Measurements from ENCODE around the gene PLEKHA4.

DNA sequence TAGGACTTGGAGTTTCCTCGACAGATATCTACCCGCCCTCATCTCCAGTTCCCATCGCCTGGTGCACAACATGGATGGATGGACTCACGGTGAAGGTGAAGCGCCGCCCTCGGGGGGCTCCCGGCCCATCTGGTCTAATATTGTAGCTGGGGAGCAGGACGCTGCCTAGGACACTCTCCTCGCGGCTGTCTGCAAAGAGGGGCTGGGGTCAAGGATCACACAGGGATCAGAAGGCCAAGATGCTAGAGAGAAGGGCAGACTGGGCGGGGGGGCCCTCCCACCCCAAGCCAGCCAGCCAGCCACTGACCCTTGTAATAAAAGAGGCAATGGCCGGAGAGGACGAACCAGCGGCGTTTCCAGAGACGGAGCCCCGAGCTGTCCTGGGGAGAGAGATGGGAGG lies 7.1 kb downstream of the PLEKHA4 start:
- TF ChIP-seq TOE1 (IDR thresholded peaks at IDR 0.05; ENCODE audit: borderline replicate concordance) (no peak), TOE1 (CRISPR knock-in tag; IDR thresholded peaks at IDR 0.05; ENCODE audit: borderline replicate concordance, low read depth) (no peak), MTA1 (IDR thresholded peaks at IDR 0.05; ENCODE audit: borderline replicate concordance) (no peak), POLR2AphosphoS5 (IDR thresholded peaks at IDR 0.05; ENCODE audit: control insufficient read depth, insufficient read depth, low read depth, low read length) (no peak), SETDB1 (IDR thresholded peaks at IDR 0.05; ENCODE audit: low read length) (no peak), ZNF766 (CRISPR knock-in tag; conservative IDR thresholded peaks at IDR 0.05) (no peak), MNT (conservative IDR thresholded peaks at IDR 0.05) (no peak), CHD4 (IDR thresholded peaks at IDR 0.05; ENCODE audit: insufficient read depth, insufficient replicate concordance, low read depth, low read length, poor library complexity, severe bottlenecking) (no peak)
- TF ChIP-seq, protein P1, sequence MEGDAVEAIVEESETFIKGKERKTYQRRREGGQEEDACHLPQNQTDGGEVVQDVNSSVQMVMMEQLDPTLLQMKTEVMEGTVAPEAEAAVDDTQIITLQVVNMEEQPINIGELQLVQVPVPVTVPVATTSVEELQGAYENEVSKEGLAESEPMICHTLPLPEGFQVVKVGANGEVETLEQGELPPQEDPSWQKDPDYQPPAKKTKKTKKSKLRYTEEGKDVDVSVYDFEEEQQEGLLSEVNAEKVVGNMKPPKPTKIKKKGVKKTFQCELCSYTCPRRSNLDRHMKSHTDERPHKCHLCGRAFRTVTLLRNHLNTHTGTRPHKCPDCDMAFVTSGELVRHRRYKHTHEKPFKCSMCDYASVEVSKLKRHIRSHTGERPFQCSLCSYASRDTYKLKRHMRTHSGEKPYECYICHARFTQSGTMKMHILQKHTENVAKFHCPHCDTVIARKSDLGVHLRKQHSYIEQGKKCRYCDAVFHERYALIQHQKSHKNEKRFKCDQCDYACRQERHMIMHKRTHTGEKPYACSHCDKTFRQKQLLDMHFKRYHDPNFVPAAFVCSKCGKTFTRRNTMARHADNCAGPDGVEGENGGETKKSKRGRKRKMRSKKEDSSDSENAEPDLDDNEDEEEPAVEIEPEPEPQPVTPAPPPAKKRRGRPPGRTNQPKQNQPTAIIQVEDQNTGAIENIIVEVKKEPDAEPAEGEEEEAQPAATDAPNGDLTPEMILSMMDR (IDR thresholded peaks at IDR 0.05 in 2 of 3, conservative IDR thresholded peaks at IDR 0.05 in 1 of 3; ENCODE audit: insufficient read depth in 2 of 3, low read depth in 1 of 3, low read length in 3 of 3), result no peak
